ENCODE data around the gene PAK1. TPM values are rescaled to one million over a fixed set of nuclear protein-coding genes. Genes with fewer than 3 reads are reported as not detected.

PAK1 gene
- total and polyA plus RNA-seq, 4 donors = 36.0 to 60.4 (median 55.8) TPM

DNA sequence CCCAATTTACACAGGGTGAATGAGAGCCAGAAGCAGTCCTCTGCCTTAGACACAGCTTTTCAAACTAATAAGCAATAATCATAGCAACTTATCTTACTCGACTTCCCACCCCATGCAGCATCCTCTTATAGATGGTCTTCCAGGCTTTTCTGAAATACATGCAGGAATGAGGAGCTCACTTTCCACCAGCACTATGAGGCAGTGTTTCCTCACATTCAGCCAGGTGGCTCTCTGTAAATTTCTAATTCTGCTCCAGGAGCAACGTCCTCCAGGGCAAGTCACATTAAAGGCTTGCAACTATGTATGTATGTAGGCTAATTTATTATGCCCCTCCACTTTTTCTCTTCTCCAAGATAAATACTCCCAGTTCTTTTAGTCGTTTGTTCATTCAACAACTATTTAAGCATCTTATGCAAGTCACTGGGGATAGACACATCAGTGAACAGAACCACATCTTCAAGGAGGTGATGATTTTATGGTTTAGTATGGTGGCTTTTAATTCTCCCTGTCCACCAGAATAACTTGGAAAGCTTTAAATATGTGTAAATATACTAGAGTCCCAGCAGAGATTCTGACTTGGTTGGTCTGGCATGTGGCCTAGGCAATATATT lies 59.9 kb downstream of the PAK1 start:
- 88% methylated on average over 1 of the region's 3 CpGs for WGBS (ENCODE audit: insufficient coverage)
- DNase-seq (ENCODE audit: low read depth in 4 of 6, low spot score in 6 of 6) = no peak
- Histone ChIP-seq H3K27me3 (ENCODE audit: control insufficient read depth, insufficient read depth, low read length) (no peaks in the 10 kb centered on the region), H3K4me3 (ENCODE audit: low read depth, low read length) (no peak overlapping the region), H3K4me1 (ENCODE audit: control insufficient read depth, insufficient read depth, low read length) (peaks cover 12% of the 10 kb centered on the region), H3K27ac (ENCODE audit: low read depth, low read length) (no peak overlapping the region), H3K9me3 (ENCODE audit: control insufficient read depth, insufficient read depth, low read length) (no peaks in the 10 kb centered on the region), H3K36me3 (ENCODE audit: control insufficient read depth, insufficient read depth, low read length) (no peaks in the 10 kb centered on the region)

DNA sequence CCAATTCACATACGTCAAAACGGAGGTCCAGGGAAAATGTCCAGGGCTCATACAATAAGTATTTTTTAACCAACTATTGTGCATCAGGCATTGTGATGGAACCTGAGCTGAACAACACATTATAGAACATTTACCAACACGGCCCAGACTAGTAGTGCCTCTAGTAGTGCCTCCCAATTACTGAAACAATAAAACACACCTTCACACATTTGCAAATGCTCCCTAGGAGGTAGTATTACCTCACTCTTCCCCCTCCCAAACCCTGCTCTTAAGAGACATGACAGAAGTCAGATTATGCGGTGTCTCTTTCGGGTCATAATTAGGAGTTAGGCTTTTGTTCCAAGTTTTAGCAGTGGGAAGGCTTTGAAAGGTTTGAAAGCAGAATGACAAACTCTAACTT lies 61.1 kb downstream of the PAK1 start:
- no peak overlapping the region for H3K27ac ChIP-seq (ENCODE audit: low read depth, low read length)
- WGBS (ENCODE audit: insufficient coverage) = 62% methylated on average over 3 of the region's 5 CpGs
- no peaks in the 10 kb centered on the region for H3K27me3 ChIP-seq (ENCODE audit: control insufficient read depth, insufficient read depth, low read length)
- H3K4me1 ChIP-seq (ENCODE audit: control insufficient read depth, insufficient read depth, low read length) = peaks cover 12% of the 10 kb centered on the region
- no peak overlapping the region for H3K4me3 ChIP-seq (ENCODE audit: low read depth, low read length)
- DNase-seq (ENCODE audit: low read depth in 4 of 6, low spot score in 6 of 6) = no peak
- no peaks in the 10 kb centered on the region for H3K9me3 ChIP-seq (ENCODE audit: control insufficient read depth, insufficient read depth, low read length)
- H3K36me3 ChIP-seq (ENCODE audit: control insufficient read depth, insufficient read depth, low read length) = no peaks in the 10 kb centered on the region

DNA sequence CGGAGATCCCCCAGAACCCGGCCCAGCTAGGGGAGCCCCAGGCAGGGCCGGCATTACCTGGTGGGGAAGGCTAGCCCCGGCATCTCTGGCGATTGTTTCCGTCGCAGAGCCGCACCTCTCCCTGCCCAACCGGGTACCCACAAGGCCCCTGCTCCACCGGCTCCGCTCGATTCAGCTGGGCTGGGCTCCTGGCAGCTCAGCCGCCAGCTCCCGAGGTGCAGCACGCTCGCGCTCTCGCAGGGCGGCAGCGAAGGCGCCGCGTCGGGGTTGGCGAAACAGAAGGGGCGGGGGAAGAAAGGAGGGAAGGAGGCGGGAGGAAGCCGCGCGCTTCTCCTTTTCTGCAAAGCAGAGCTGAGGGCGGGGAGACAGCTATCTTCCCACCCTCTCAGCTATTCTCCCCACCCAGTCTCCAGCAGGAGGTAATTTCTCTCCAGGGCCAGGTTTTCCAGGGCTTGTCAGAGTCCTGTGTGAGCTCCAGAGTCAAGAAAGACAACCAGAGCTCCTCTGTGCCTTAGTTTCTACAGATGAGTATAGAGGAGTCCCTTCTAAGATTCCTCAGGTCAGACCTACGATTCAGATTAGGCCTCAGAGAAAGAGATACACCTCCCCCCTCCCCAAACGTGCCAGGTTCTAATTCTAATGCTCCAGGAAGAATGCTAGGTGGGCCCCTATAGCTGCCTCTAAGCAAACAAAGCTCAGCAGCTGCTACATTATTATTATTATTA lies 62.0 kb downstream of the PAK1 start:
- Histone ChIP-seq H3K9me3 (ENCODE audit: control insufficient read depth, insufficient read depth, low read length) (no peaks in the 10 kb centered on the region), H3K27me3 (ENCODE audit: control insufficient read depth, insufficient read depth, low read length) (no peaks in the 10 kb centered on the region), H3K36me3 (ENCODE audit: control insufficient read depth, insufficient read depth, low read length) (no peaks in the 10 kb centered on the region), H3K27ac (ENCODE audit: low read depth, low read length) (no peak overlapping the region), H3K4me3 (ENCODE audit: low read depth, low read length) (peak overlapping the region; percentile 61), H3K4me1 (ENCODE audit: control insufficient read depth, insufficient read depth, low read length) (peaks cover 12% of the 10 kb centered on the region)
- WGBS (ENCODE audit: insufficient coverage) = 2% methylated on average over 25 of the region's 33 CpGs
- peak; percentile 47 to 95 (median 66) for DNase-seq (ENCODE audit: low read depth in 4 of 6, low spot score in 6 of 6)

DNA sequence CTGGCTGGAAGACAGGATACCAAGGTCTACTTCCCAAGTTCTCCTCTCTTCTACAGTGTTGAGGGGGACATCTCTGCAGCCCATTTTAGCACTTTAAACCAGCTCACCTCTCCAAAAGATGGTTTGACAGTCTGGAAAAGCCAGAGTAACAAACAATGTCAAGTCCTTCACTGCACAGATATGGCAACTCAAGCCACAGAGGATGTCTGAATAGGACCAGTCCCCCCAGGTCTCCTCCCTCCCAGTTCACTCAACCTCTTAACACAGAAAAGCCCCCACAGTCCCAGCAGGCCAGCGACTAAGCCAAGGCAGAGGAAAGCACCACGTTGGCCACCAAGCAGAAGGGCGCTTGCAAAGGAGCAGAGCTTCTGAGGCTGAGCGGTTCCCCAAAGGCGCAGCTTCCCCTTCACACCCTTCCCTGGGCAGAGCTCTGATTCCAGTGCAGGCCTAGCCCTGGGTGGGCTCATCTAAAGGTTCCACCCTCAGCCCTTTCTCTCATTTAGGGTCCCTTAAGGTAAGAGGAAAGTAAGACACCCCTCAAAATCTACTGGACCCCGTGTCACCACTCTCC lies 62.7 kb downstream of the PAK1 start:
- peaks cover 12% of the 10 kb centered on the region for H3K4me1 ChIP-seq (ENCODE audit: control insufficient read depth, insufficient read depth, low read length)
- peak in 3 of 6 donors; percentile 6 to 33 (median 6) for DNase-seq (ENCODE audit: low read depth in 4 of 6, low spot score in 6 of 6)
- WGBS (ENCODE audit: insufficient coverage) = 21% methylated on average over 4 of the region's 6 CpGs

DNA sequence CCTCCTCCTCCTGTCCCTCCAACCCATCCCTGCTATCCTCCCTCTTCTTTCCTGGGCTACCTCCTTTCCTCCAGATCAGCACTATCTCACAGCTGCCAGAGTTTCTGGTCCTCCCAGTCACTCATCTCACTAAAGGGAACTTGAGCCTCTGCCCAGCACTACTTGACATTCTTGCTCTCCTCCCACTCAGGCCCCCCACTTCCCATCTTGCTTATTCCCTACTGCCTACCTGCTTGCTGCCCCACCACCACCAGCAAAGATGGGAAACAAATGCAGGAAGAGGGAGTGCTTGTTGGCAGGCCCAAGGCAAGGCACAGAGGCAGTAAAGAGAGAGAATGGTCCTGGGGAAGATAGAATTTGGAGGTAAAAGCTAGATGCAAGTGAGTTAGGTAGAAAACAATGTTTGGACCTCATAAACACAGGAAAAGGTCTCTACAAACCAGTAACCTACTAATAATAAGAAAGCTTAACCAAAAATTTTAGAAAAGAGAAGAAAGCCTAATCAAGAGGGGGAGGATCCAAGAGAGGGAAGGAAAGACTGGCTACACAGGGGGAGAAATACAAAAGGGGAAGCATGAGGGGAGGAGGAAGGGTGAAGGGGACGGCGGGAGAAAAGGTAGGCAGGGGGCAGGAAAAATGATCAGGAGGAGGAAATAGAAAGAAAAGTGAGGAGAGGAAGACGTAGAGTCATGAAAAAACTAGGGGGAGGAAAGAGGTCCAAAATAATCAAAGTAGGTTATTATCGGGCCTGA lies 63.6 kb downstream of the PAK1 start:
- WGBS (ENCODE audit: insufficient coverage) = 73% methylated on average over 3 of the region's 4 CpGs
- no peaks in the 10 kb centered on the region for H3K36me3 ChIP-seq (ENCODE audit: control insufficient read depth, insufficient read depth, low read length)
- no peak overlapping the region for H3K27ac ChIP-seq (ENCODE audit: low read depth, low read length)
- no peaks in the 10 kb centered on the region for H3K27me3 ChIP-seq (ENCODE audit: control insufficient read depth, insufficient read depth, low read length)
- H3K4me1 ChIP-seq (ENCODE audit: control insufficient read depth, insufficient read depth, low read length) = peaks cover 12% of the 10 kb centered on the region
- no peaks in the 10 kb centered on the region for H3K9me3 ChIP-seq (ENCODE audit: control insufficient read depth, insufficient read depth, low read length)
- no peak for DNase-seq (ENCODE audit: low read depth in 4 of 6, low spot score in 6 of 6)
- H3K4me3 ChIP-seq (ENCODE audit: low read depth, low read length) = no peak overlapping the region

More for the DNA sequence above, 62.7 kb downstream of the PAK1 start:
- no peak overlapping the region for H3K27ac ChIP-seq (ENCODE audit: low read depth, low read length)
- H3K9me3 ChIP-seq (ENCODE audit: control insufficient read depth, insufficient read depth, low read length) = no peaks in the 10 kb centered on the region
- no peaks in the 10 kb centered on the region for H3K27me3 ChIP-seq (ENCODE audit: control insufficient read depth, insufficient read depth, low read length)
- no peaks in the 10 kb centered on the region for H3K36me3 ChIP-seq (ENCODE audit: control insufficient read depth, insufficient read depth, low read length)
- H3K4me3 ChIP-seq (ENCODE audit: low read depth, low read length) = peak overlapping the region; percentile 61

- 88% methylated on average over 1 of the region's 1 CpG for WGBS (ENCODE audit: insufficient coverage)
- H3K36me3 ChIP-seq (ENCODE audit: control insufficient read depth, insufficient read depth, low read length) = no peaks in the 10 kb centered on the region
- no peaks in the 10 kb centered on the region for H3K9me3 ChIP-seq (ENCODE audit: control insufficient read depth, insufficient read depth, low read length)
- no peak for DNase-seq (ENCODE audit: low read depth in 4 of 6, low spot score in 6 of 6)
- H3K27ac ChIP-seq (ENCODE audit: low read depth, low read length) = no peak overlapping the region
- no peak overlapping the region for H3K4me3 ChIP-seq (ENCODE audit: low read depth, low read length)
- no peaks in the 10 kb centered on the region for H3K27me3 ChIP-seq (ENCODE audit: control insufficient read depth, insufficient read depth, low read length)
- peaks cover 12% of the 10 kb centered on the region for H3K4me1 ChIP-seq (ENCODE audit: control insufficient read depth, insufficient read depth, low read length)
Observed at GRCh38 chr11:77409046-77409445, 64.8 kb downstream of the PAK1 start.

DNA sequence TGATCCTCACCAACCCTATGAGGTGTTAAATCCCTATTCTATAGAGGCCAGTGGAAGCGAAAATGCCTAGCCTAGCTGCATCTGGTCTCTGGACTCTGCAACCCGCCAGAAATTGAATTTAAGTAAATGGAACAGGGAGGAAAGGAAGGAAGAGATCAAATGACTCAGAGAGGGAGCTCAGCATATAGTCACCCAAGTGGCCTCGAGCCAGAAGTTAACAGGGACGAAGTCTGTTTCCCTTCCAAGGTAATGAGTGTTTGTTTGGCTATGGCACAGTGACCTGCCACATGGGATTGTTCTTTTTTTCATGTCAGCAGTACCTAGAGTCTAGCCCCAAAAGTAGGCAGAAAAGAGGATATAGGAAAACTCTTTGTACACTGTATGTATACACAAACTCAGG lies 66.3 kb downstream of the PAK1 start:
- Histone ChIP-seq H3K27me3 (ENCODE audit: control insufficient read depth, insufficient read depth, low read length) (no peaks in the 10 kb centered on the region), H3K4me3 (ENCODE audit: low read depth, low read length) (no peak overlapping the region), H3K4me1 (ENCODE audit: control insufficient read depth, insufficient read depth, low read length) (peaks cover 12% of the 10 kb centered on the region), H3K36me3 (ENCODE audit: control insufficient read depth, insufficient read depth, low read length) (no peaks in the 10 kb centered on the region), H3K9me3 (ENCODE audit: control insufficient read depth, insufficient read depth, low read length) (no peaks in the 10 kb centered on the region), H3K27ac (ENCODE audit: low read depth, low read length) (no peak overlapping the region)
- 21% methylated on average over 2 of the region's 4 CpGs for WGBS (ENCODE audit: insufficient coverage)
- peak in 1 of 6 donors; percentile 24 for DNase-seq (ENCODE audit: low read depth in 4 of 6, low spot score in 6 of 6)

GRCh38 chr11:77406396-77406795 lies 67.5 kb downstream of the PAK1 start:
- H3K4me3 ChIP-seq (ENCODE audit: low read depth, low read length) = no peak overlapping the region
- no peaks in the 10 kb centered on the region for H3K9me3 ChIP-seq (ENCODE audit: control insufficient read depth, insufficient read depth, low read length)
- WGBS (ENCODE audit: insufficient coverage) = no CpG with 5 or more reads among the region's 3 CpGs
- H3K27me3 ChIP-seq (ENCODE audit: control insufficient read depth, insufficient read depth, low read length) = no peaks in the 10 kb centered on the region
- H3K36me3 ChIP-seq (ENCODE audit: control insufficient read depth, insufficient read depth, low read length) = no peaks in the 10 kb centered on the region
- no peak overlapping the region for H3K27ac ChIP-seq (ENCODE audit: low read depth, low read length)
- H3K4me1 ChIP-seq (ENCODE audit: control insufficient read depth, insufficient read depth, low read length) = peaks cover 2% of the 10 kb centered on the region
- no peak for DNase-seq (ENCODE audit: low read depth in 4 of 6, low spot score in 6 of 6)

DNA sequence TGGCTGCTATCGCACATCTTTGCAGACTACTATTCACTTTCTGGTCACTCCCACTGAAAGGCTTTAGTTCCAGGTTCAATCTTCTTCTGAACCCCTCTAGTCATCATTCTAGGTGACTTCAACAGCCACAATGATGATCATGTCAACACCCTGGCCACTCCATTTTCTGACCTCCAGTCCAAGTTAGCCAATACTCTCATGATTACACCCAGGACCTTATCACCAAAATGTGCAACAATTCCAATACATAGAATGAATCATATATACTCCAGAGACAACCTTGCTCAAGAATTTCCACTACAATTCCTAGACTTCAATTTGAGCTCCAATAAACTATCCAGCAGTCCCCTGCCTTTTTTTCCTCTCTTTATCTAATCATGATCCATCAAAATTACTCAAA lies 70.7 kb downstream of the PAK1 start:
- Histone ChIP-seq H3K36me3 (ENCODE audit: control insufficient read depth, insufficient read depth, low read length) (no peaks in the 10 kb centered on the region), H3K4me1 (ENCODE audit: control insufficient read depth, insufficient read depth, low read length) (no peaks in the 10 kb centered on the region), H3K9me3 (ENCODE audit: control insufficient read depth, insufficient read depth, low read length) (no peaks in the 10 kb centered on the region), H3K27me3 (ENCODE audit: control insufficient read depth, insufficient read depth, low read length) (no peaks in the 10 kb centered on the region), H3K4me3 (ENCODE audit: low read depth, low read length) (no peak overlapping the region), H3K27ac (ENCODE audit: low read depth, low read length) (no peak overlapping the region)
- DNase-seq (ENCODE audit: low read depth in 4 of 6, low spot score in 6 of 6) = no peak
- 100% methylated on average over 1 of the region's 1 CpG for WGBS (ENCODE audit: insufficient coverage)

Measured in spinal cord (tissue), 10 donors.